Measurements from ENCODE around the gene TSPAN5. TPM values are rescaled to one million over a fixed set of nuclear protein-coding genes. Genes with fewer than 3 reads are reported as not detected.
"Not testable (repeated sequence)": the region's sequence is repeated elsewhere in the genome, so short reads cannot be mapped to it uniquely, and the experiment has no call there.

TSPAN5 gene
- 10 to 100 TPM in 2 of 3 donors, 1 to 10 TPM in 1; 1.9 to 17.7 (median 12.8) TPM for total RNA-seq

DNA sequence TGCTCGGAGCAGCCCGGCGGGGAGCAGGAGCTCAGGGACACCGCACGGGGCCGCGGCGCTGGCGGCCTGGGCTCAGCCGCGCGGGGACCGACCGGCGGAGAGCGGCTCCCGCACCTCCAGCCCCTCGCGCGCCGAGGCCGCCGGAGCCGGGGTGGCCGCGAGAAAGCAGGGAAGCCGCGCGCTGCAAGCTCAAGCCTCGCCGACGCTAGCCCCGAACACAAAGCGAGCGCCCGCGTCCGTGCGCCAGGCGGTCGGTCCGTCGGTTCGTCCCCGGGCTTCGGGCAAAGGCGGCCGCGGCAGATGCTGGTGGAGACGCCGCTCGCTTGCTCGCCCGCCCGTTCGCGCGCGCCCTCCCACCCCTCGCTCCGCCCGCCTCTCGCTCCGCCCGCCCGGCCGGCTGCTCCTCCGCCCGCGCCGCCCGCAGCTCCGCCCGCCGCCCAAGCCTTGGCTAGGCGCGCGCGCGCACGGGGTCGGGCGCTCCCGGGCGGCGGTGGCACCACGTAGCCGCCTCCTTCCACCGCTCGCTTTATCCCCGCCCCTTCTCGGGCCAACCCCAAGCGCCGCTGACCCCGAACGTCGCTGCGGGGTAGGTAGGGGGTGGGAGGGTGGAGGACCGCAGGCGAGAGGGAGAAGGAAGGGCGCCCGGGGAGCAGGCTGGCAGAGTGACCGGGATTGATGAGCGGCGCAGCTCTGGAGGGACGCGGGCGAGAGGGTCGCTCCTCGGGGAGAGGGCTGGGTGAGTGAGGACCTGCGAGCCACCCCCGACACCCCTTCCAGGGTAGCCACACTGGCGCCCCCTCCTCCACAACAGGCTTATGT, at the start of gene TSPAN5:
TSPAN5 (minus strand) TSS at position 325 of the 819 bp plus-strand sequence.
- Histone ChIP-seq H3K4me3 (peak within 1 kb of the TSS; percentile 57 to 94 (median 79)), H3K4me1 (peaks cover 0 to 3% of the 10 kb centered on the region in 2 donors), H3K27me3 (no peaks in the 10 kb centered on the region), H3K36me3 (no peaks in the 10 kb centered on the region), H3K27ac (peak within 1 kb of the TSS; percentile 78 to 80), H3K9me3 (no peaks in the 10 kb centered on the region)
- intact Hi-C loops (cut with DNase I; ENCODE audit: low total_unique reads), result no loop called here
- TF ChIP-seq CTCF (IDR thresholded peaks at IDR 0.05) (no peak), POLR2A (IDR thresholded peaks at IDR 0.05) (no peak), POLR2AphosphoS5 (IDR thresholded peaks at IDR 0.05) (no peak)
- DNase-seq (ENCODE audit: low spot score in 2 of 2), result peak; percentile 53 to 75

DNA sequence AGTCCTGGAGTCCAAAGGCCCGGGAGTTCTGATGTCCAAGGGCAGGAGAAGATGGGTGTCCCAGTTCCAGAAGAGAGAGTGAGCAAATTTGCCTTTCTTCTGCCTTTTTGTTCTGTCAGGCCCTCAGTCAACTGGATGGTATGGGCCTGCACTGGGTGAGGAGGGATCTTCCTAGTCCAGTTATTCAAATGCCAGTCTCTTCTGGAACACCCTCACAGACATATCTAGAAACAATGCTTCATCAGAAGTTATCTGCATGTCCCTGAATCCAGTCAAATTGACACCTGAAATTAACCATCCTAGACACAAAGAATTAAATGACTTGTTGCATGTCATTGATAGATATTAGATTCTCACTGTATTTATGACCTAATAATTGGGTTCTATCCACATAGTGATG, 48.5 kb upstream of the TSPAN5 start:
- intact Hi-C loops (cut with DNase I; ENCODE audit: low total_unique reads), result no loop called here

DNA sequence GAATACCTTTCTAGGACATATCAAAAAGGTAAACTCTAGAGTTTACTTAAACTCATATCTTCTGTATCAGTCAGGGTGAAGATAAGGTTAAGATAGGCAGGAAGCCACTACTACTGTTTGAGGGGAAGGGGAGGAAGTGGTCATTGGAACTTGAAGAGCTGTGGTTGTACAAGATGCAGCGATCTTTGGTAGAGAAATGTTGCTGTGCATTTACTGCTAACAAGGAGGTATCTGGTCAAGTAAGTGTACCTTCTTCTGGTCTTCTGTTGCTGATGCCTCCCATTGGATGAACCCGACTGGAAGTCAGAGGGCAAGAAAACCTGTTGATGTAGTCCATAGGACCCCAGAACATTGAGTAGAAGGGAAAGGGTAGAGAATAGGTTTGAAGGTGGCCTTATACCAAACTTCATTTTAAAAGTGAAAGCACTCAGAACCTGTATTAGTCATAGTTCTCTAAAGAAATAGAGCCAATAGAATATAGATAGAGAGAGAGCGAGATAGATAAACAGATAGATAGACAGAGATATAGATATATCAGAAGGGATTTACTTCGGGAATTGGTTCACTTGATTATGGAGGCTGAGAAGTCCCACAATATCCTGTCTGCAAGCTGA, 47.9 kb upstream of the TSPAN5 start:
- H3K36me3 ChIP-seq, result no peaks in the 10 kb centered on the region
- H3K4me3 ChIP-seq, result no peak overlapping the region
- peaks cover 7 to 14% of the 10 kb centered on the region in 2 donors for H3K9me3 ChIP-seq
- TF ChIP-seq POLR2AphosphoS5 (IDR thresholded peaks at IDR 0.05) (no peak), CTCF (IDR thresholded peaks at IDR 0.05) (no peak), POLR2A (IDR thresholded peaks at IDR 0.05) (no peak)
- intact Hi-C loops (cut with DNase I; ENCODE audit: low total_unique reads), result no loop called here
- H3K27ac ChIP-seq, result no peak overlapping the region
- no peaks in the 10 kb centered on the region for H3K27me3 ChIP-seq
- DNase-seq (ENCODE audit: low spot score in 2 of 2), result no peak
- H3K4me1 ChIP-seq, result no peaks in the 10 kb centered on the region

More for the DNA sequence above, 48.5 kb upstream of the TSPAN5 start:
- no peaks in the 10 kb centered on the region for H3K4me1 ChIP-seq
- H3K27ac ChIP-seq, result no peak overlapping the region
- H3K27me3 ChIP-seq, result no peaks in the 10 kb centered on the region
- DNase-seq (ENCODE audit: low spot score in 2 of 2), result no peak
- TF ChIP-seq POLR2A (IDR thresholded peaks at IDR 0.05), result no peak
- TF ChIP-seq CTCF (IDR thresholded peaks at IDR 0.05), result no peak
- TF ChIP-seq POLR2AphosphoS5 (IDR thresholded peaks at IDR 0.05), result no peak
- H3K9me3 ChIP-seq, result peaks cover 7 to 14% of the 10 kb centered on the region in 2 donors
- H3K4me3 ChIP-seq, result no peak overlapping the region
- no peaks in the 10 kb centered on the region for H3K36me3 ChIP-seq

DNA sequence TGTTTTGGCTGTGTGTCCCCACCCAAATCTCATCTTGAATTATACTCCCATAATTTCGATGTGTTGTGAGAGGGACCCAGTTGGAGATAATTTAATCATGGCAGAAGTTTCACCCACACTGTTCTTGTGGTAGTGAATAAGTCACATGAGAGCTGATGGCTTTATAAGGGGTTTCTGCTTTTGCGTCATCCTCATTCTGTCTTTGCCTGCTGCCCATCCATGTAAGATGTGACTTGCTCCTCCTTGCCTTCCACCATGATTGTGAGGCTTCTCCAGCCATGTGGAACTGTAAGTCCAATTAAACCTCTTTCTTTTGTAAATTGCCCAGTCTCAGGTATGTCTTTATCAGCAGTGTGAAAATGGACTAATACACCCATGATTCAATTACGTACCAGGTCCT, 47.2 kb upstream of the TSPAN5 start:
- H3K9me3 ChIP-seq, result peaks cover 7 to 14% of the 10 kb centered on the region in 2 donors
- DNase-seq (ENCODE audit: low spot score in 2 of 2); H3K4me1 ChIP-seq; H3K36me3 ChIP-seq; H3K27me3 ChIP-seq; intact Hi-C loops (cut with DNase I; ENCODE audit: low total_unique reads); H3K4me3 ChIP-seq; H3K27ac ChIP-seq: not testable (repeated sequence)

DNA sequence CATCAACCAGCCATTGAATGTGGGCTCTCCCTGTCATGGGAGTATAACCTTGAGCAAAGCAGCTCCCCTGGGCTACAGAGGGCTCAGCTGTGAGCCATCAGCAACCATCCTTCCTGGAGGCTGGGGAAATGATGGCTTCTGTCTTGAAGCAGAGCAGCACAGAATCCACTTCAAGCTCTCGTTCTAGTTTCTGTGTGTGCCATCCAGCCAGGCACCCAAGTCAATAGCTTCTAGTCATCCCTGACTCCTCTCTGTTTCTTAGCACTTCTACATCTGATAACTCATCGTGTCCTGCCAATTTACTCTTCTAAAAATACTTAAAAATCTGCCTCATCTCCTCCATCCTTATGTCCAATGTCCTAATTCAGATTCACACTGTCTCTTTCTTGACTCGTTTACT, 42.2 kb upstream of the TSPAN5 start:
- no peak for TF ChIP-seq CTCF (IDR thresholded peaks at IDR 0.05)
- no peak for TF ChIP-seq POLR2AphosphoS5 (IDR thresholded peaks at IDR 0.05)
- TF ChIP-seq POLR2A (IDR thresholded peaks at IDR 0.05), result no peak
- no peak for DNase-seq (ENCODE audit: low spot score in 2 of 2)
- H3K27me3 ChIP-seq, result no peaks in the 10 kb centered on the region
- intact Hi-C loops (cut with DNase I; ENCODE audit: low total_unique reads), result no loop called here
- H3K36me3 ChIP-seq, result no peaks in the 10 kb centered on the region
- H3K4me3 ChIP-seq, result no peak overlapping the region
- no peaks in the 10 kb centered on the region for H3K4me1 ChIP-seq
- peaks cover 7 to 14% of the 10 kb centered on the region in 2 donors for H3K9me3 ChIP-seq
- H3K27ac ChIP-seq, result no peak overlapping the region

All from breast epithelium (tissue), 4 donors.